ENCODE results near the gene MYBL2.

DNA sequence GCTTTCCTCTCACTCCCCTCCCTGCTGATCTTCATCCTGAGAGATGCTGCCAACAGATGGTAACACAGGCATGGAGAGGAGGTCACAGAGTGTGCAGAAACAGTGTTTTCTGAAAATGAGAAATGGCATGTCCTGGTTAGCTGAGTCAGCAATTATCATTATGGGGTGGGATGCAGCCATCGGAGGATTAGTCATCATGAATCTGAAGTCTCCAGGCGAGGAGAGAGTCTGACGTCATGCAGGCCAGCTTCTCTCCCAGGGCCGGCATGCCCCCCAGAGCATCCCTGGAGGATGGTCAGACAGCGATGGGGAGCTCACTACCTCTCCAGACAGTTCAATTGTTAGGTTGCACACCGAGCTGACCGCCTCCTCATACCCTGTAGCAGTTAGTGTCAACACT lies 64.6 kb downstream of the MYBL2 start:
- TF ChIP-seq EZH2phosphoT487 (IDR thresholded peaks at IDR 0.05; ENCODE audit: insufficient read depth, low read depth) (no peak), EZH2 (IDR thresholded peaks at IDR 0.05; ENCODE audit: insufficient read depth, poor library complexity, severe bottlenecking) (no peak)

Data from GM23248 (cell line).